D721Med (cell line): ENCODE measurements around the gene ADAMTSL1.

Experiments used
- DNase-seq: peaks from one replicate; pipeline ENCODE4 v3.0.0; 2011; ENCODE audit warnings: low spot score; ENCODE audit not compliant: insufficient read length
- FAIRE-seq: peaks from 2 replicates; lab custom pipeline; 2011; peaks lifted over from hg19 to GRCh38; lab: Jason Lieb, UNC
- CTCF ChIP-seq: IDR thresholded peaks from 2 replicates; pipeline ENCODE4 v1.5.1; 2012; ENCODE audit warnings: mild to moderate bottlenecking, control low read depth; ENCODE audit not compliant: insufficient read depth; ENCODE audit errors: missing control alignments

The ADAMTSL1 gene

GRCh38 chr9:18851069-18851795 is 377.3 kb downstream of the ADAMTSL1 start:
- FAIRE-seq (no peak), DNase-seq (no peak)
- no peak for TF ChIP-seq CTCF

- no peak for FAIRE-seq
Observed at GRCh38 chr9:18855656-18856055, 381.7 kb downstream of the ADAMTSL1 start.

GRCh38 chr9:18857334-18857733 is 383.4 kb downstream of the ADAMTSL1 start:
- FAIRE-seq: no peak
- DNase-seq: no peak

More at GRCh38 chr9:18855656-18856055, 381.7 kb downstream of the ADAMTSL1 start:
- no peak for DNase-seq
- TF ChIP-seq CTCF: no peak

GRCh38 chr9:18857769-18858168 is 383.8 kb downstream of the ADAMTSL1 start:
- FAIRE-seq (no peak), DNase-seq (no peak)
- TF ChIP-seq CTCF: no peak

More at GRCh38 chr9:18857334-18857733, 383.4 kb downstream of the ADAMTSL1 start:
- TF ChIP-seq CTCF: no peak

- no peak for TF ChIP-seq CTCF
- DNase-seq: no peak
- no peak for FAIRE-seq
Observed at GRCh38 chr9:18861609-18862544, 387.9 kb downstream of the ADAMTSL1 start.

- FAIRE-seq: no peak
- no peak for TF ChIP-seq CTCF
- no peak for DNase-seq
Observed at GRCh38 chr9:18863791-18864190, 389.8 kb downstream of the ADAMTSL1 start.
